ENCODE data around the gene EPSTI1.

The EPSTI1 gene

DNA sequence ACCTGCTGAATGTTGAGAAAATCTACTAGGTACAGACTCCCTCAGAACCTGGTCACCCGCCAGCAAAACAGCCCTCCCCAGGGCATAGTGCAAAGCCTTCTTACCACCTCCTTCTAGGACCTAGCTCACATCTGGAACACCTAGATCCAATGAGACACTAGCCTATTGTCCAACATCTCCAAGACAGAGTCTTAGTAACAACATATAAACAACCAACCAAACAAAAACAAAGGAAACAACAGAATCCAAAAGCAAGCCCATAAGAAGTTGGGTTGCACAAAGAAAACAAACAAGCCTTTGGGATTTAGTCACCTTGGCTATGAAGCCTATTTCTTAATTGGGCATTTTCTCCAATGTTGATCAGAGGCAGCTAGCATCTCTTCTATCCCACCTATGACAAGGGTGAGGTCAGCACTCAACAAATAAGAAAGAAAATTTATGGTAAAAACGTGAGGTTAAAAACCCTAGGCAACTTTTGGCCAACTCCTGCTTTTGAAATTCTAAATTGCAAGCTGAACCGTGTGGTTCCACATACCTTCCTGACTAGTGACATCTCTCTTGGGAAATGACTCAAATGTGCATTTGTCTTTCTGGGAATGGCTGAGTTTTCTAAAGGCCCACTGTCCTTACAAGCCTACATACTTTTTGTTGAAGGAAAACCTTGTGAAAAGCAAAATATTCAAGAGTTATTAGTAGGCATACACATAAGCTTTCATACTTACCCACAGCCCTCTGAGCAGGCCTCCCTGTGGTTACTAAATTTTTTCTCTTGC lies 144.0 kb downstream of the EPSTI1 start:
- no peak for DNase-seq (ENCODE audit: low read depth)

DNA sequence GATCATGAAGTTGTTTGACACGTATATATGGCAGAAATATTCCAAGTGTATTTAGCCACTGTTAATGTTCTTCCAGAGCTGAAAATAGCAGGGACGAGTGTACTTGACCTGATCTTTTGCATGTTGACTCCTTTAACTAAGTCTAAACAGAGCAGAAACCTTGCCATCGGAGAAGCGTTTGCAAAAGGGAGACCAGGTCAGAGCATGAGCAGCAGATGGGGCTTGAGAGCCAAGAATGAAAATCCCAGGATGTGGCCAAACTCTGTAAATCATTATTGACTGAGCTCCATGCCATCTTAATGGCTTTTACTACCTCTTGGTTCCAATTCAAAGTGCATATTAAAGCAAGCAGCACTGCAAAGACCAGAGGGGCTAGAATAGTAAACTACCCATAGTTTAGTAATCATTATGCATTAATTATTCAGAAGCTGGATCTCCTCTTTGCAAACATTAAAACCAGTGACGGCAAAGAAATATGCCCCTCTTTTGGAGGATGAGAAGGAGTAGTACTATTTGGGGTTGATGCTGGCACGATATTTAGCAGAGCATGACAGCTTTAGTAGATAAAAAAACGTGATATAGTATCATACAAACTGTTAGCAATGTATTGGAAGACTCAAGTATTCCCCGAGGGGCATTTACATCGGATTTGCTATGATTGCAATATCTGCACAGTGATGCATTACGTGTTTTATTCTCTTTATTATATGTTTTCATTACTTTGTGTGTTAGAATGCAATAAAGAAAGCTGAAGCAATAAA lies 154.9 kb downstream of the EPSTI1 start:
- DNase-seq (ENCODE audit: low read depth): no peak

Measured in activated T-helper 1 cell treated with Interleukin-2 at 50 U/mL for 16 hours (primary cell).